ENCODE results near the gene ADSS2. TPM values are rescaled to one million over a fixed set of nuclear protein-coding genes. Genes with fewer than 3 reads are reported as not detected.

The ADSS2 gene
- total RNA-seq, 1 experiment from 2014 or later: 82.8 TPM

- no peak for DNase-seq (ENCODE audit: low spot score)
- TF ChIP-seq RORB (CRISPR knock-in tag; IDR thresholded peaks at IDR 0.05) (no peak), CDX4 (CRISPR knock-in tag; IDR thresholded peaks at IDR 0.05; ENCODE audit: borderline replicate concordance) (no peak), ZNF425 (CRISPR knock-in tag; conservative IDR thresholded peaks at IDR 0.05) (no peak), ZSCAN18 (CRISPR knock-in tag; IDR thresholded peaks at IDR 0.05) (no peak), GTF2I (CRISPR knock-in tag; conservative IDR thresholded peaks at IDR 0.05) (no peak), OVOL2 (CRISPR knock-in tag; IDR thresholded peaks at IDR 0.05; ENCODE audit: borderline replicate concordance) (no peak), ARID4B (CRISPR knock-in tag; IDR thresholded peaks at IDR 0.05; ENCODE audit: borderline replicate concordance) (no peak), ZNF121 (CRISPR knock-in tag; IDR thresholded peaks at IDR 0.05) (no peak), ELF4 (CRISPR knock-in tag; IDR thresholded peaks at IDR 0.05; ENCODE audit: low read depth) (no peak), HMGA2 (CRISPR knock-in tag; IDR thresholded peaks at IDR 0.05) (no peak), ATF2 (CRISPR knock-in tag; IDR thresholded peaks at IDR 0.05; ENCODE audit: borderline replicate concordance, low read depth) (no peak), MYBL2 (CRISPR knock-in tag; IDR thresholded peaks at IDR 0.05) (no peak), E2F1 (CRISPR knock-in tag; IDR thresholded peaks at IDR 0.05) (no peak), IRF1 (CRISPR knock-in tag; IDR thresholded peaks at IDR 0.05) (no peak), FOXP4 (CRISPR knock-in tag; IDR thresholded peaks at IDR 0.05) (no peak), EMX1 (CRISPR knock-in tag; IDR thresholded peaks at IDR 0.05) (no peak), TCF7 (CRISPR knock-in tag; IDR thresholded peaks at IDR 0.05; ENCODE audit: low read depth) (no peak)
- no peak overlapping the region for H3K27ac Mint-ChIP-seq
- H3K9me3 Mint-ChIP-seq: peaks cover 18% of the 10 kb centered on the region
- peaks cover 11% of the 10 kb centered on the region; the same call in 1 of the 2 replicates for H3K36me3 Mint-ChIP-seq
- peaks cover 5% of the 10 kb centered on the region for H3K4me1 Mint-ChIP-seq
- no peak overlapping the region for H3K4me3 Mint-ChIP-seq
- CTCF ChIA-PET: no interaction called here
- no peaks in the 10 kb centered on the region; the same call in 1 of the 2 replicates for H3K27me3 Mint-ChIP-seq (ENCODE audit: low read depth)
- no peak for ATAC-seq
- POLR2A ChIA-PET: no interaction called here
Observed at GRCh38 chr1:244497805-244498204, 46.1 kb upstream of the ADSS2 start.
